ENCODE measurements around the gene FCRL4.

- TF ChIP-seq CTCF (IDR thresholded peaks at IDR 0.05; ENCODE audit: insufficient read depth, low read depth, low read length) (no peak), EZH2 (IDR thresholded peaks at IDR 0.05; ENCODE audit: insufficient read depth, low read length) (no peak)
Observed at GRCh38 chr1:157595356-157595755, 2.5 kb downstream of the FCRL4 start.
